ENCODE results near the gene EHHADH. TPM values are rescaled to one million over a fixed set of nuclear protein-coding genes. Genes with fewer than 3 reads are reported as not detected.
"Not testable (repeated sequence)": the region's sequence is repeated elsewhere in the genome, so short reads cannot be mapped to it uniquely, and the experiment has no call there.

Gene EHHADH
- total RNA-seq, 4 donors from 2014 or later, result 2.6 to 7.2 (median 3.3) TPM

GRCh38 chr3:185250247-185250646 is 3.6 kb downstream of the EHHADH start:
- Histone ChIP-seq H3K27ac (no peak overlapping the region), H3K9me3 (no peaks in the 10 kb centered on the region), H3K4me1 (no peaks in the 10 kb centered on the region), H3K36me3 (no peaks in the 10 kb centered on the region), H3K4me3 (no peak overlapping the region), H3K27me3 (no peaks in the 10 kb centered on the region)
- no peak for TF ChIP-seq CTCF (IDR thresholded peaks at IDR 0.05)
- no peak for TF ChIP-seq POLR2A (IDR thresholded peaks at IDR 0.05)
- intact Hi-C loops (cut with DNase I; ENCODE audit: low total_unique reads), result no loop called here
- DNase-seq, result no peak

GRCh38 chr3:185242642-185243041 is 11.2 kb downstream of the EHHADH start:
- intact Hi-C loops (cut with DNase I; ENCODE audit: low total_unique reads), result no loop called here
- Histone ChIP-seq H3K27ac (no peak overlapping the region), H3K9me3 (peaks cover 0 to 6% of the 10 kb centered on the region in 2 donors), H3K27me3 (no peaks in the 10 kb centered on the region), H3K36me3 (no peaks in the 10 kb centered on the region), H3K4me1 (no peaks in the 10 kb centered on the region), H3K4me3 (no peak overlapping the region)
- TF ChIP-seq CTCF (IDR thresholded peaks at IDR 0.05) (no peak), POLR2A (IDR thresholded peaks at IDR 0.05) (no peak)
- DNase-seq, result no peak

DNA sequence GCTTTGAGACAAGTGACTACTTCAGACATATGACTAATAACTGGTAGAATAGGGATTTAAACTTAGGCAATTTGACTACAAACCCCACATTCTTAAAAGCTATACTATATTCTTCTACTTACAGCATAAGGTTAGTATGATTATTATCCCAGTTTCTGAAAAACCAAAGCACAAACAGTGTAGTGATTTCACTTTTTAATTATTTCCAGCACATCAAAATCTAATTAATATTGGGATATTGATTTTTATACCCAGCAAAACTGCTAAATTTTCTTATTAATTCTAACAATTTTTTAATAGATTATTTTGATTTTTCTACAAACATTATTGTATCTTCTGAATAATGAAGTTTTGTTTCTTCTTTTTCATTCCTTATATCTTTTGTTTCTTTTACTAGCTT is 16.9 kb downstream of the EHHADH start:
- DNase-seq, result no peak
- TF ChIP-seq POLR2A (IDR thresholded peaks at IDR 0.05) (no peak), CTCF (IDR thresholded peaks at IDR 0.05) (no peak)
- H3K27ac ChIP-seq, result no peak overlapping the region
- no peaks in the 10 kb centered on the region for H3K36me3 ChIP-seq
- H3K4me1 ChIP-seq, result no peaks in the 10 kb centered on the region
- H3K27me3 ChIP-seq, result no peaks in the 10 kb centered on the region
- intact Hi-C loops (cut with DNase I; ENCODE audit: low total_unique reads), result no loop called here
- H3K4me3 ChIP-seq, result no peak overlapping the region
- H3K9me3 ChIP-seq, result peaks cover 0 to 5% of the 10 kb centered on the region in 2 donors

DNA sequence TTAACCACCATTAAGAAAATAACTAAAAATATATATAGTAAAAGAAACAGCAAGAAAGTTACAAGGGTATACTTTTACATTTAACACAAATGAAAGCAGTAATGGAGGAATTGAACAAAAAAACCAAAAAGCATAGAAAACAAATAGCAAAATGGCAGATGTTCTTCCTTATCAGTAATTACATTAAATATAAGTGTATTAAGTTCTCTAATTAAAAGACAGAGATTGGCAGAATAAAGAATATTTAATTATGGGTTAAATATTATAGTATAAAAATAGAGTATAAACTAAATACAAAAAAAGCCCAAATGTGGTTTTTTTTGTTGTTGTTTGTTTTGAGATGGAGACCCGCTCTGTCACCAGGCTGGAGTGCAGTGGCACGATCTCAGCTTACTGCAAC is 20.5 kb downstream of the EHHADH start:
- Histone ChIP-seq H3K27me3 (no peaks in the 10 kb centered on the region), H3K9me3 (peaks cover 0 to 5% of the 10 kb centered on the region in 2 donors), H3K36me3 (no peaks in the 10 kb centered on the region), H3K4me3 (no peak overlapping the region), H3K4me1 (no peaks in the 10 kb centered on the region), H3K27ac (no peak overlapping the region)
- intact Hi-C loops (cut with DNase I; ENCODE audit: low total_unique reads), result no loop called here
- TF ChIP-seq CTCF (IDR thresholded peaks at IDR 0.05) (no peak), POLR2A (IDR thresholded peaks at IDR 0.05) (no peak)
- DNase-seq, result no peak

DNA sequence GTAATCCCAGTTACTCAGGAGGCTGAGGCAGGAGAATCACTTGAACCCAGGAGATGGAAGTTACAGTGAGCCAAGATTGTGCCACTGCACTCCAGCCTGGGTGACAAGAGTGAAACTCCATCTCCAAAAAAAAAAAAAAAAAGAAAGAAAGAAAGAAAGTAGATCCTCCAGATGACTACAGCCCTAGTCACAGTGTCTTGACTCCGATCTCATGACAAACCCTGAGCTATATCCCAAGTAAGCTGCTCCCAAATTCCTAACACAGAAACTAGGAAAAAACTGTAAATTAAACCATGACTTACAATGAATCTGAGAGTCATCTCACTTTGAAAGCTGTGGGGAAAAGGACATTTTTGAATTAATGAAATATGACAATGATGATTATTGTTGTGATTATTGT is 27.3 kb downstream of the EHHADH start:
- intact Hi-C loops (cut with DNase I; ENCODE audit: low total_unique reads), result not testable (repeated sequence)

GRCh38 chr3:185225523-185225922 is 28.3 kb downstream of the EHHADH start:
- Histone ChIP-seq H3K4me3 (no peak overlapping the region), H3K9me3 (no peaks in the 10 kb centered on the region), H3K27ac (no peak overlapping the region), H3K4me1 (no peaks in the 10 kb centered on the region), H3K36me3 (no peaks in the 10 kb centered on the region), H3K27me3 (no peaks in the 10 kb centered on the region)
- TF ChIP-seq POLR2A (IDR thresholded peaks at IDR 0.05) (no peak), CTCF (IDR thresholded peaks at IDR 0.05) (no peak)
- intact Hi-C loops (cut with DNase I; ENCODE audit: low total_unique reads), result no loop called here
- no peak for DNase-seq

More for the DNA sequence above, 27.3 kb downstream of the EHHADH start:
- H3K4me1 ChIP-seq, H3K36me3 ChIP-seq, H3K27me3 ChIP-seq, DNase-seq, H3K4me3 ChIP-seq, H3K9me3 ChIP-seq, H3K27ac ChIP-seq: not testable (repeated sequence)

Measured in uterus (tissue), 4 donors.